OCI-M2 (cell line): Measurements from ENCODE around the gene FBXO40.
"Not testable (repeated sequence)": the region's sequence is repeated elsewhere in the genome, so short reads cannot be mapped to it uniquely, and the experiment has no call there.

Experiments
- DNase-seq: peaks from one replicate; lab custom pipeline; 2025; ENCODE audit not compliant: unreplicated experiment; lab: John Stamatoyannopoulos, UW

Gene FBXO40, protein sequence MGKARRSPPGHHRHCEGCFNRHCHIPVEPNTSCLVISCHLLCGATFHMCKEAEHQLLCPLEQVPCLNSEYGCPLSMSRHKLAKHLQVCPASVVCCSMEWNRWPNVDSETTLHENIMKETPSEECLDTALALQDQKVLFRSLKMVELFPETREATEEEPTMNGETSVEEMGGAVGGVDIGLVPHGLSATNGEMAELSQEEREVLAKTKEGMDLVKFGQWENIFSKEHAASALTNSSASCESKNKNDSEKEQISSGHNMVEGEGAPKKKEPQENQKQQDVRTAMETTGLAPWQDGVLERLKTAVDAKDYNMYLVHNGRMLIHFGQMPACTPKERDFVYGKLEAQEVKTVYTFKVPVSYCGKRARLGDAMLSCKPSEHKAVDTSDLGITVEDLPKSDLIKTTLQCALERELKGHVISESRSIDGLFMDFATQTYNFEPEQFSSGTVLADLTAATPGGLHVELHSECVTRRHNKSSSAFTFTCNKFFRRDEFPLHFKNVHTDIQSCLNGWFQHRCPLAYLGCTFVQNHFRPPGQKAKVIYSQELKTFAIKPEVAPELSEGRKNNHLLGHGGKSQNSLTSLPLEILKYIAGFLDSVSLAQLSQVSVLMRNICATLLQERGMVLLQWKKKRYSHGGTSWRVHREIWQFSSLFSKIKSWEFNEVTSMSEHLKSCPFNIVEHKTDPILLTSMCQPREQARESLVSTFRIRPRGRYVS

DNA sequence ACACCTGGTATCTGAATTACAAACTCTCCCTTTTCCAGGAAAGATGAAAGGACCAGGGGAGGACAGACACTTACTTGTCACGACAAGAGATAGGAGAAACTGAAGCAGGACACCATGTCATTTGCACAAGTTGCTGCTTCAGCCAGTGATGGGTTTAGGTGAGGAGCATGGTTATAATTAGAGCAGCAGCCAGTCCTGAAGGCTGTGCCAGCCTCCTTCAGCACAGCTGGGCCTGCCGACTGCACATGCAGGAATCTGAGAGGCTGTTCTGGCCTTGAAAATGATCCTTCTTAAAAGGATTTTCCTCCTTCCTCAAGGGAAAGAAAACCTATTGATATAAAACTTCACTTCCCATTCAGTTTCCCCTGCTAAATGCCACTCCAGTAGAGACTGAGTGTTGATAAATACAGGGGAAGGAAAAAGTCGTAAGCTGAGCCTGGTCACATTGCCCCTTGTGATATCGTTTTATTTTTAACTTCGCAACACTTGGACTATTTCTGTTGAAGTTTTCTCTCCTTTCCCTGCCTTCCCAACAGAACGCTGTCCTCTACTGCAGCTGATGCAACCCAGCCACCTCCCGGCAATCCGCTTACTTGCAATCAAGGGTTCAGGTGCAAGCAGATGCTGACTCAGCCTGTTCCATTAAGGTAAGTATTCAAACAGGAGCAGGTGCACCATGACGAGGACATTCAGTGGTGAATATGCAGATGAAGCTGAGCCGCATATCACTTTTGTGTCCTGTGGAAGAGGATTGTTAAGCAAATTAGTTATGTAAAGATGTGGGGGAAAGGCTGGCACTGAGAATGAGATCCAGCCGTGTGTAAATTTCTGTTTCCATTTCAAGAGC lies at the start of gene FBXO40:
Gene FBXO40 (plus strand): TSS at position 524 of the 847 bp plus-strand sequence. CDS start 27,197 bp downstream, outside the sequence.
- DNase-seq, result no peak

DNA sequence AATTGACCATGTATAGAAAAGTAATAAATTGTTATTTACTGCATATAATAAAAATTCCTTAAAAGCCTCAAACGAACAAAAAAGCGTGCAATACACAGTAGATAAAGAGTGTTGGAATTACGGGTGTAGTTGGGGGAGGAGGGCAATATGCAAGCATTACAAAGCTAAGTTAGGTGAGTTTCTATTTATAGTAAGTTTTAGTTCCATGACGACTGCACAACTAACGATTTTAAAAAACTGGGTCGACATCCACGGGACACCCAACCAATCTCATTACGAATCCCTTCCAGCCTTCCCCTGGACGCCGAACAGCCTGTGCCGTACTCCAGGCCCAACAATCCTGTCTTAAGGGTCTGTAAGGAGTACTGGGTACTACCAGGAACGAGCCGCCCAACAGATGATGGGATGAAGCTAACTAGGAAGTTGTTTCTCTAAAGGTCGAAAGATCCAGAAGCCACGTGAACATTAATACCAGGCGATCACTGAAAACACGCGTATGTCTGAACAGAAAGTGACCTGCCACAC lies 48.1 kb upstream of the FBXO40 start:
- no peak for DNase-seq

DNA sequence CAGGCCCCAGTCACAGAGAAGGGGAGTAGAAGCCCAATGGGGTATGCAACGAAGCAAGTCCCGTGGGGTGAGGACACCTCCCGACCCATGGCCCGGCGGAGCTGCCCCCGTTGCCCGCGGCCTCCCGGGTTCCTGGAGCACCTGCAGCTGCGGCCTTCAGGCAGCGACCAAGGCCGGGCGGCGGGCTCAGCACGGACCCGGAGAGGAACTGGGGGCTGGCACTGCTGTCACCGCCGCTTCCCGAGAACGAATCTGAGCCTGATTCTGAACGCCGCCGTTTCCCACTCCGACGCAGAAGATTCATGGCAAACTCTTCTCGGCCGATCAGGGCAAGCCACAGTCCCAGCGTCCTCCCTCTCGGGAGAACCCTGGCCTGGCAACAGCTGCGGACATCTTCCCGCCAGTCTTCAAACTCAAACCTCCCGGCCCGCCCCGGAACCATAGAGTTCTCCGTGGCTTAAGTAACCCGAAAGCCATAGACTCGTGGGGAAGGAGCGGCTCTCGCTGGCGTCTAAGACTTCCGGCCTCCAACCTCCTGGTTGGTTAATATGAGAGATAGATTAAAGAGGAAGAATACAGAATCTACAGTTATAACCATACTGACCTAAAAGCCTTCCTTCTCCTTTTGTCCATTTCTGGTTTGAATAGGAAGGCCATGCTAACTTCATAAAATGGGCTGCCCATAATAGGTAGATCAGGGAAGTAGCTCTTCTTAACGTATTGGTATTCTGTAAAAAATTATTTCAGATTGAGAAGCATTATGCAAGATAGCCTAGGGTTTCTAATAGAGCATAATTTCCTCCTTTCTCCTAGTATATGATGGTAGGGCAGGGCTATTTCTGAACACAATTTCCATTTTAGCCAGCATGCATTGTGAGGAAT lies 47.4 kb upstream of the FBXO40 start, which contains the start of gene POLQ:
Gene POLQ (minus strand): TSS at position 415 of the 882 bp plus-strand sequence. CDS start 111 bp downstream, at position 304.
- DNase-seq, result peak; percentile 64

DNA sequence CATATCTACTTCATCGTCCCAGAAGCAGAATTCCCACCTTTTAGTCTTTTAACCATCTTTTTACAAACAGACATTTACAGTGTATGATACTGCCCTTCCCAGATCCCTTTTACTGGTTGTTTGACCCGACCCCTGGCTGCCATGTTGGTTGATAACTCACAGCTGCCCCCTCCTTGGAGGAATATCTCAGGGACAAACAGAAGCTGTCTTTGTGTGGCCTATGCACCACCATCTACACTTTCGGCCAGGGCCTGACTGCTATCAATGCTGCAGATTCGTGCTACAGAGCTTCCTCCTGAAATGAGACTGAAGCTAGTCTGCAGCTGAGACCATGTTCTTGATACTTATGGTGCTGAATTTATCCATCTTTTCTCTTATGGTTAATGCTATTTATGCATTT lies 40.8 kb upstream of the FBXO40 start:
- no peak for DNase-seq

DNA sequence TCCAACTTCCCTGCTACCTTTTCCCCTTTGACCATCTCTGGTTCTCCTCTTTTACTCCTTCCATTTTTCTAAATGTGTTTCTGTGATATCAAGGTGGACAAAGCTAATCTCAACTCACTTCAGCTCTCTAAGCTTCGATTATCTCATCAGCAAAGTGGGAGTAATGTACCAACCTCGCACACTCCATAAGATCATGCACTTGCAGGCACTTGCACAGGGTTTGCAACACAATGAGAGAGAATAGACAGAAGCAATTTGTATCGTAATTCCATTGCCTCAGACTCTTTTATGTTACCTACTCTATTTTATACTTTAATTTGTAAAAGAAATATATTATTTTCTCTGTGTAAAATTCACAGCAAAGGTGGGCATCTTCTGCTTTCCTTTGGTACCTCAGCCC lies 40.4 kb upstream of the FBXO40 start:
- no peak for DNase-seq

DNA sequence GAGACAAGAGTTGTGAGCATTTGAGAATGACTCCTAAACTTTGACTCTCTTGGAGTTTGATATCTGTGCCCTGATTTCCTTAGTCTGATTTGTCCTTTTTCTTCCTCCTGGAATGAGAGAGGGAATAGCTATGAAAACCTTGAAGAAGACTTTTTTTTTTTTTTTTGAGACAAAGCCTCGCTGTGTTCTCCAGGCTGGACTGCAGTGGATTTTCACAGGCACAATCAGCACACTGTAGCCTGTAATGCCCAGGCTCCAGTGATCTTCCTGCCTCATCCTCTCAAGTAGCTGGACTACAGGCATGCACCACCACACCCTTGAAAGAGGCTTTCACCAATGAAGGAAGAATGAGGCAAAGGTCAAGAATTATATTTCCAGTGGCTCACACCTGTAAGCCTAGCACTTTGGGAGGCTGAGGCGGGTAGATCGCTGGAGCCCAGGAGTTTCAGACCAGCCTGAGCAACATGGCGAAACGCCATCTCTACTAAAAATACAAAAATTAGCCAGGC lies 35.7 kb upstream of the FBXO40 start:
- no peak for DNase-seq

DNA sequence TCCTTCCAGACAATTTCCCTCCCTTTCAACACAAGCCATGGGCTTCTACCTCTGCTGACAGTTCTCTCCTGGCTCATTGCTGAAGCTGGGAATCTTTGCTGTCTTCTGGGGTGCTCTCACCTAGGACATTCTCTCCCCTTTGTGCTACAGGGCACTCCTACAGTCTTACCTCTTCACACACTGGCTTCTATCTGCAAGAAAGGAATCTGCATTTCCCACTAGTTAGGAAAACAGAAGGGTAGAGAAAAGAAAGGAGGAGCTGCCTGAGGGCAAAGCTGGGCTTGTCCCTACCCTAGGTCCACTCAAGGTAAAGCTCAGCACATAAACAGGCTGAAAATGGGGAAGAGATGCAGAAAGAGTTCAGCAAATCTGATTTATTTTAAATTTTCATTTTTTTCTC lies 31.0 kb upstream of the FBXO40 start:
- DNase-seq, result no peak

DNA sequence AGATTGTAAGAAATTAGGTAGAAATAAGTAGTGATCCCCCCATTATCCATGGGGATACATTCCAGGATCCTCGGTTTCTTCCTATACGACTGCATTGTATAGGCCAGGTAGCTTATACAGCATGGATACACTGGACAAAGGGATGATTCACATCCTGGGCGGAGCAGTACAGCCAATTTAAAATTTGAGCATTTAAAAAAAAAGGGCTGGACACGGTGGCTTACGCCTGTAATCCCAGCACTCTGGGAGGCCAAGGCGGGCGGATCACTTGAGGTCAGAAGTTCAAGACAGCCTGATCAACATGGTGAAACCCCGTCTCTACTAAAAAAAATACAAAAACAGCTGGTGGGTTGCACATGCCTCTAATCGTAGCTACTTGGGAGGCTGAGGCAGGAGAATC lies 26.4 kb upstream of the FBXO40 start:
- no peak for DNase-seq

DNA sequence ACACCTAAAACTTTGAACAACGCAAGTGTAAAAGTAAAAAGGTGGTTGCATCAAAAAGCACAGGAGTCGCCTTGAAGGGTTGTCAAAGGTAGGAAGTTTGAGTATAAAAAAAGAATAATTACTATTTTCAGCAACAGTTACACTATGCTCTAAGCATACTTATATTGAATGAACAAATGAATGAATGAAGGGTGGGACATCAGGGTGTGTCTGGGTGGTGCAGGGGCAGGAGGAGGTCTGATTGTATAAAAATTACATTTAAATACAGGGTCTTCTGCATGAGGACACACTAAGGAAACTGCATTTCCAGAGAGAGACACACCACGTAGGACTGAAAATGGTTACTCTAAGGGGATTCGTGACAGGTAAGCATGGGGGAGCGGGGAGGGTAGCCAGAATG lies 25.5 kb upstream of the FBXO40 start, which contains the start of gene ARGFX:
Gene ARGFX (plus strand): TSS at position 301 of the 400 bp plus-strand sequence. CDS start 2,765 bp downstream, outside the sequence.
- no peak for DNase-seq

DNA sequence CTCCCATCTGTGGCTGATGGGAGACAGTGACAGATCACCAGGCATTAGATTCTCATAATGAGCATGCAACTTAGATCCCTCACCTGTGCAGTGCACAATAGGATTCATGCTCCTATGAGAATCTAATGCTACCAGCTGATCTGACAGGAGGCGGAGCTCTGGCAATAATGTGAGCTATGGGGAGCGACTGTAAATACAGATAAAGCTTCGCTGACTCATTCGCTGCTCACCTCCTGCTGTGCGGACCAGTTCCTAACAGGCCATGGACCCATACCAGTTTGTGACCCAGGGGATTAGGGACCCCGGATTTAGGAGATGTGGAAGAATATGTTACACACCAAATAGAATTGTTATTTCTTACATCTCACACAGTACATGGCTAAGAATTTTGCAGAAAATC lies 18.7 kb upstream of the FBXO40 start:
- no peak for DNase-seq

DNA sequence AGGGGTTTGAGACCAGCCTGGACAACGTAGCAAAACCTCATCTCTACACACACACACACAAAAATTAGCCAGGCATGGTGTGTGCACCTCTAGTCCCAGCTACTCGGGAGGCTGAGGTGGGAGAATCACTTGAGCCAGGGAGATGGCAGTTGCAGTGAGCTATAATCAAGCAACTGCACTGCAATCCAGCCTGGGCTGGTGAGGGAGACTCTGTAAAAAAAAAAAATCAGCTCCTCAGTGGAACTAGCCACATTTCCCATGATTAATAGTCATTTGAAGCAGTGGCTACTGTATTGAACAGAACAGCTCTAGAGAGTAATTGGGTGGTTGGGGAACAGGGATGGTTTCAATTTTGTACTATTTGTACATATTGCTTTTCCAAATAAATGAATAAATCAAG lies 11.5 kb upstream of the FBXO40 start:
- no peak for DNase-seq

DNA sequence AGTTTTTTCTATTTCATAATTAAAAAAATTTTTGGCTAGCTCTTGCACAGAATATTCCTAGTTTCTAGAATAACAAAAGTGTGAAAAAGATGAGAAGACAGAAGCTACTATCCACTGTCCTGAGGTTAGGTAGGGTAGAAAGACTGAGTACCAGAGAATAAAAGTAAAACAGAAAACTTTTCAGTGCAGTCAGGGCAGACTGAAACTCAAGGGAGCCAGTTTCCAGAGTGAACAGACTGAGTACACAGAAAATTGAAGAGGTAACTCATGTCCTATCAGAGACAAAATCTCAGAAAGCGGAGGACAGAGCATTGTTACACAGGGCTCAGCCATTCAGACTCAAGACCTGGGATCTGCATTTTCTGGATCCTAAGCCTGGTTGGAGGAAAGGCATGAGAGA lies 8.8 kb upstream of the FBXO40 start:
- no peak for DNase-seq

DNA sequence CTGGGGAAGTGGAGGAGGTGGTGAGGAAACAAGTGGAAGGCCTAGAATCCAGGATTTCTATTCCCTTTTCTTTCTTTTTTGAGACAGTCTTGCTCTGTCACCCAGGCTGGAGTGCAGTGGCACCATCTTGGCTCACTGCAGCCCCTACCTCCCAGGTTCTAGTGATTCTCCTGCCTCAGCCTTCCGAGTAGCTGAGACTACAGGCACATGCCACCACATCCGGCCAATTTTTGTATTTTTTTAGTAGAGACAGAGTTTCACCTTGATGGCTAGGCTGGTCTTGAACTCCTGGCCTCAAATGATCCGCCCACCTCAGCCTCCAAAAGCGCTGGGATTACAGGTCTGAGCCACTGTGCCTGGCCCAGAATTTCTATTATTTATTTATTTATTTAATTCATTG lies 627 bp downstream of the FBXO40 start:
- not testable (repeated sequence) for DNase-seq

DNA sequence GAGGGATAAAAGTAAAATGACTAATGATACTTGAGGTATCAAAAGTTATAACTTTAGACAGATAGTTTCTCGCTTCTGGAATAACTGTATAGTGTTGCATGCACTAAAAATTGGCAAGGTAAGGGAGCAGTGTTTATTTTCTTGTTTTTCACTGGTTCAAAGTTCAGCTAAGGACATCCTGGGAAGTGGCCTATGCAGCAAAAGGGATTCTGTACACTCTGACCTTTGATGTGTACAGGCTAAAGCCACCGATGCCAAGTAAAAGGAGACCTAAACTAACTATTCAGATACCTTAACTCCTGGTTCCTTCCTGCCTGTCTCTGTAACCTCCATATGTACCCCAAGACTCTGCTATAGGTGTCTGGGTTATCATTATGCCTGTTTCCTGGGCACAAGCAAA lies 1.7 kb downstream of the FBXO40 start:
- DNase-seq, result no peak

DNA sequence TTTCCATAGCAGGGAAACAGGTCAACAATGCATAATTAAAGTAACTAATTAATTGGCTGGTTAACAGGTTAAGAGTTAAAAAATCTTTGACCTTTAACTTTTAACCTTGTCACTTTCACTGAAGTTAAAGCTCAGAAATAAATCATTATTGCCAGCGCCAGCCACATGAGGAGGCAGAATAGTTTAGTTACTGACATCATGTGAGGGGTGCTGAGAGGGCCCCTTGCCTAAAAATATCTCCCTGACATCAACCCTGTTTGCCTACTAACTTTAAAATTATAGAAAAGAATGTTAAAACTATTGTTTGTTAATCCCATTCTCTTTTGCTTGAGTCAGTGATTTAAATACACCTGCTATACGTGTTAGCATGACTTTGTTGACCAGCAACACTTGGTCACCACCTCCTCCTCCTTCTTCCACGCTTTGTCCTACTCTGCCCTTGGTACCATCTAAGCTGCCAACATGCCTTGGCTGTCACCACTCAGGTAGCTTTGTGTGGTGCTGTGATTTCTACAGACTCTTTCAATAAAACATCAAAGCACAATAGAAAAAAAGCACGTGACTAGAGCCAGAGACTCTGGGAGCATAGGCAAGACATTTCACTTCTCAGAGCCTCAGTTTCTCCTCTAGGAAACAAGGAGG lies 2.7 kb downstream of the FBXO40 start:
- DNase-seq, result no peak

DNA sequence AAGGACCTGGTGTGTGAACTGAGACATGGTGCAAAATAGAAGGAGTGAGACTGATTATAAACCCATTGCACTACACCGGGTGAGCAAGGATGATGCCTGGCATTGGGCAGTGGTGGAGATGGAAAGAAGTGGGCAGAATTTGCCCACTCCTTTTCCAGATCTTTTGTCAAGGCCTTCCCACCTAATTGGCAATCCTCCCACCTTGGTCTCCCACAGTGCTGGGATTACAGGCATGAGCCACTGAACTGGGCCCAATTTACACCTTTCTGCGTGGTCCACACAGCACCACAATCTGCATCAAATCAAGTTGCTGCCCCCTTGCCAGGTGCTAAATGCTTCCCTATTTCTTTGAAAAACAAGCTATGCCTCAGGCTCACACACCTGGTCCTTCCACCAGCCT lies 5.4 kb downstream of the FBXO40 start:
- DNase-seq, result no peak

DNA sequence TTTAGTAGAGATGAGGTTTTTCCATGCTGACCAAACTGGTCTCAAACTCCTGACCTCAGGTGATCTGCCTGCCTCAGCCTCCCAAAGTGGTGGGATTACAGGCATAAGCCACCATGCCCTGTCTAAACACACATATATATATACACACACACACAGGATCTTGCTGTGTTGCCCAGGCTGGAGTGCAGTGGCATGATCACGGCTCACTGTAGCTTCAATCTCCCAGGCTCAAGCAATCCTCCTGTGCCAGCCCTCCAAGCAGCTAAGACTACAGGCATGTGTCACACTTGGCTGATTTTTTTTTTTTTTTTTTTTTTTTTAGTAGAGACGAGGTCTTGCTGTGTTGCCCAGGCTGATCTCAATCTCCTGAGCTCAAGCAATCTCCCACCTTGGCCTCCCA lies 6.7 kb downstream of the FBXO40 start:
- DNase-seq, result not testable (repeated sequence)

DNA sequence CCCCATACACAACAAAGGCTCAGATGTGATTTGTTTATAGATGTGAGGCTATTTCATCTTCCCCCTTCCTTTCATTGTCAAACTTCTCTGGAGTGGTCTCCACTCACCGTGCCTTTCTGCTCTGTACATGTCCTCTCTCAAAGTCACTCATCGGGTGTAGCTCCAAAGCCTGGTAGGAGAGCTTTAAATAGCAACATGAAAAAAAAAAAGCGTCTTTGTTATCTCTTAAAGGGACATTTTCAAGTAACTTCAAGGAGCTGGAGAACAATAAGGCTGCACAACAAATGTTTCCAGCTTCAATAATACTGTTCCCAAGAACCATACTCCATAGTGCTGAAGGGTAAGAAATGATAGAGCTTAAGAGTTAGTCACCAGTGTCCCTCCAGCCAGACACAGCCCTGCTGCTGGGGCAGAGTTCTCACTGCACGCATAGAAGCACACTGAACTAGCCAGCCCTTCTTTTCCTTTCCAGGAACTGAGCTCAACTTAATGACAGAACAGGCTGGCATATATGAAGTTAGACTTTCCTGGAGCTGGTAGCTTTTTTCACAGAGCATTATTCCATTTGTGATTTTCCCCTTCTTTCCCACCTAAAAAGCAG lies 8.1 kb downstream of the FBXO40 start:
- no peak for DNase-seq

DNA sequence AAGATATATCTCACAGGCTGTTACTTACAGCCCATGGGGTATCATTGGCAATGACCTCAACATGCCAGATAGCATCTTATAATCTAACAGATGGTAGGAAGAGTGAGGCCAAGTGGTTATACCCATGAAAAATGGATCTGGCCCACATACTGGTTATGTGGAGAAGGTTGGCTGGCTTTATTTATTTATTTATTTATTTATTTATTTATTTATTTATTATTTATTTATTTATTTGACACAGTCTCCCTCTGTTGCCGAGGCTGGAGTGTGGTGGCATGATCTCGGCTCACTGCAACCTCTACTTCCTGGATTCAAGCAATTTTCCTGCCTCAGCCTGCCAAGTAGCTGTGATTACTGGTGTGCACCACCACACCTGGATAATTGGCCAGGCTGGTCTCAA lies 11.6 kb downstream of the FBXO40 start:
- no peak for DNase-seq
